Measurements from ENCODE around the gene CLIC1. TPM values are rescaled to one million over a fixed set of nuclear protein-coding genes. Genes with fewer than 3 reads are reported as not detected.

Gene CLIC1
- total RNA-seq, 3 donors from 2014 or later, result 266 to 325 (median 318) TPM

Other genes with a start within 250 kb of the CLIC1 start
- gene MICB, start 238.4 kb downstream of the CLIC1 start, total RNA-seq, result 1 to 10 TPM; 2.9 to 4.6 (median 4.0) TPM
- not detected for gene MCCD1, start 207.6 kb downstream of the CLIC1 start, total RNA-seq
- 100 to 1,000 TPM; 315 to 336 (median 334) TPM for gene DDX39B, start 194.5 kb downstream of the CLIC1 start, total RNA-seq
- 1 to 10 TPM in 2 of 3 donors, under 1 TPM in 1; 0.44 to 1.8 (median 1.6) TPM for gene ATP6V1G2, start 189.9 kb downstream of the CLIC1 start, total RNA-seq
- gene NFKBIL1, start 188.9 kb downstream of the CLIC1 start, total RNA-seq, result 10 to 100 TPM; 22.3 to 34.7 (median 26.5) TPM
- gene LTA, start 164.2 kb downstream of the CLIC1 start, total RNA-seq, result under 1 TPM in 1 of 3 donors, not detected in 2; 0.29 TPM
- gene TNF, start 161.0 kb downstream of the CLIC1 start, total RNA-seq, result under 1 TPM in 2 of 3 donors, not detected in 1; 0.33 to 0.73 TPM
- 1 to 10 TPM in 1 of 3 donors, under 1 TPM in 1, not detected in 1; 0.96 to 1.0 TPM for gene LTB, start 154.1 kb downstream of the CLIC1 start, total RNA-seq
- 10 to 100 TPM in 1 of 3 donors, 1 to 10 TPM in 2; 8.8 to 10.7 (median 9.8) TPM for gene LST1, start 150.3 kb downstream of the CLIC1 start, total RNA-seq
- gene NCR3, start 143.5 kb downstream of the CLIC1 start, total RNA-seq, result not detected
- gene AIF1, start 121.3 kb downstream of the CLIC1 start, total RNA-seq, result 10 to 100 TPM; 26.9 to 54.1 (median 28.2) TPM
- gene PRRC2A, start 115.8 kb downstream of the CLIC1 start, total RNA-seq, result 10 to 100 TPM; 42.7 to 57.2 (median 57.0) TPM
- 100 to 1,000 TPM; 154 to 170 (median 157) TPM for gene BAG6, start 83.9 kb downstream of the CLIC1 start, total RNA-seq
- 1 to 10 TPM; 1.3 to 4.8 (median 4.6) TPM for gene APOM, start 80.6 kb downstream of the CLIC1 start, total RNA-seq
- 10 to 100 TPM; 20.3 to 27.4 (median 24.8) TPM for gene C6orf47, start 75.8 kb downstream of the CLIC1 start, total RNA-seq
- gene GPANK1, start 71.5 kb downstream of the CLIC1 start, total RNA-seq, result 10 to 100 TPM; 16.2 to 22.2 (median 20.0) TPM
- 100 to 1,000 TPM; 135 to 180 (median 178) TPM for gene CSNK2B, start 70.5 kb downstream of the CLIC1 start, total RNA-seq
- 10 to 100 TPM in 1 of 3 donors, 1 to 10 TPM in 2; 6.2 to 12.7 (median 8.5) TPM for gene LY6G5B, start 66.6 kb downstream of the CLIC1 start, total RNA-seq
- gene LY6G5C, start 55.5 kb downstream of the CLIC1 start, total RNA-seq, result 1 to 10 TPM in 1 of 3 donors, under 1 TPM in 2; 0.33 to 1.9 (median 0.64) TPM
- 10 to 100 TPM; 42.6 to 62.6 (median 50.5) TPM for gene ABHD16A, start 33.2 kb downstream of the CLIC1 start, total RNA-seq
- not detected for gene LY6G6F, start 29.7 kb downstream of the CLIC1 start, total RNA-seq
- not detected for gene LY6G6D, start 21.2 kb downstream of the CLIC1 start, total RNA-seq
- not detected for gene LY6G6C, start 14.8 kb downstream of the CLIC1 start, total RNA-seq
- under 1 TPM in 1 of 3 donors, not detected in 2; 0.16 TPM for gene MPIG6B, start 13.2 kb downstream of the CLIC1 start, total RNA-seq
- 100 to 1,000 TPM in 2 of 3 donors, 10 to 100 TPM in 1; 100.0 to 212 (median 115) TPM for gene DDAH2, start 7.2 kb downstream of the CLIC1 start, total RNA-seq
- 10 to 100 TPM in 1 of 3 donors, 1 to 10 TPM in 2; 7.9 to 13.4 (median 8.0) TPM for gene MSH5, start 3.5 kb upstream of the CLIC1 start, total RNA-seq
- gene SAPCD1, start 26.1 kb upstream of the CLIC1 start, total RNA-seq, result 1 to 10 TPM in 2 of 3 donors, not detected in 1; 1.6 to 2.0 TPM
- 1 to 10 TPM in 1 of 3 donors, under 1 TPM in 1, not detected in 1; under 0.01 to 1.6 TPM for gene VWA7, start 40.8 kb upstream of the CLIC1 start, total RNA-seq
- gene VARS1, start 59.2 kb upstream of the CLIC1 start, total RNA-seq, result 10 to 100 TPM; 19.2 to 35.4 (median 26.2) TPM
- 10 to 100 TPM; 28.7 to 39.7 (median 32.6) TPM for gene LSM2, start 70.4 kb upstream of the CLIC1 start, total RNA-seq
- 1 to 10 TPM; 1.3 to 1.9 (median 1.6) TPM for gene HSPA1L, start 78.8 kb upstream of the CLIC1 start, total RNA-seq
- gene HSPA1A, start 79.0 kb upstream of the CLIC1 start, total RNA-seq, result 100 to 1,000 TPM; 136 to 459 (median 202) TPM
- gene HSPA1B, start 91.2 kb upstream of the CLIC1 start, total RNA-seq, result 100 to 1,000 TPM; 113 to 376 (median 232) TPM
- 10 to 100 TPM; 44.6 to 57.3 (median 48.9) TPM for gene NEU1, start 126.3 kb upstream of the CLIC1 start, total RNA-seq
- gene SLC44A4, start 142.5 kb upstream of the CLIC1 start, total RNA-seq, result 10 to 100 TPM in 2 of 3 donors, under 1 TPM in 1; 0.32 to 35.4 (median 10.5) TPM
- 10 to 100 TPM; 34.6 to 37.5 (median 37.0) TPM for gene EHMT2, start 161.2 kb upstream of the CLIC1 start, total RNA-seq
- gene ZBTB12, start 165.6 kb upstream of the CLIC1 start, total RNA-seq, result 1 to 10 TPM in 2 of 3 donors, under 1 TPM in 1; 0.64 to 3.3 (median 1.9) TPM
- 10 to 100 TPM; 10.2 to 54.2 (median 15.4) TPM for gene C2, start 191.2 kb upstream of the CLIC1 start, total RNA-seq
- gene CFB, start 209.6 kb upstream of the CLIC1 start, total RNA-seq, result 100 to 1,000 TPM in 2 of 3 donors, 10 to 100 TPM in 1; 36.3 to 177 (median 130) TPM
- gene NELFE, start 222.4 kb upstream of the CLIC1 start, total RNA-seq, result 10 to 100 TPM; 77.3 to 92.7 (median 90.1) TPM
- gene SKIC2, start 222.6 kb upstream of the CLIC1 start, total RNA-seq, result 10 to 100 TPM; 30.7 to 46.5 (median 43.9) TPM
- 10 to 100 TPM; 12.0 to 28.4 (median 22.0) TPM for gene DXO, start 235.6 kb upstream of the CLIC1 start, total RNA-seq
- 100 to 1,000 TPM in 2 of 3 donors, 1 to 10 TPM in 1; 7.2 to 275 (median 230) TPM for gene C4A, start 245.5 kb upstream of the CLIC1 start, total RNA-seq

Measured in breast epithelium (tissue), 3 donors.